GM18951 (cell line): ENCODE data around the gene HPF1.
A peak's percentile ranks its signal among the peaks of the same experiment; 100 is the strongest.
"Not testable (repeated sequence)": the region's sequence is repeated elsewhere in the genome, so short reads cannot be mapped to it uniquely, and the experiment has no call there.

ENCODE experiments used
- POLR2A ChIP-seq: IDR thresholded peaks from 4 replicates; pipeline ENCODE4 v1.6.1; 2011; ENCODE audit warnings: mild to moderate bottlenecking; ENCODE audit not compliant: insufficient read length, insufficient read depth; ENCODE audit errors: extremely low read depth
- in situ Hi-C: fragments of 300-500 bp; cut with MboI; formaldehyde crosslinking; loops from one replicate; pipeline ENCODE4 v1.12.0; 2022; ENCODE audit warnings: low sequenced_read_pairs, mixed read lengths, inconsistent platforms; ENCODE audit not compliant: unreplicated experiment

HPF1 gene

GRCh38 chr4:169757575-169758184, at the start of gene HPF1:
HPF1 (minus strand) TSS chr4:169757944; CDS start chr4:169757877, 67 bp downstream.
- in situ Hi-C loops: no loop called here
- peak; percentile 71 for TF ChIP-seq POLR2A

GRCh38 chr4:169806770-169807169, 49.0 kb upstream of the HPF1 start:
- in situ Hi-C loops: loop anchor here (25.0 kb wide), 1 partner anchor 231 kb away; the partner anchor contains the start of gene MFAP3L

- no peak for TF ChIP-seq POLR2A
- in situ Hi-C loops: loop anchor here (25.0 kb wide), 1 partner anchor 234 kb away; the partner anchor contains the start of gene MFAP3L
Observed at GRCh38 chr4:169803413-169803812, 45.7 kb upstream of the HPF1 start.

- in situ Hi-C loops: loop anchor here (25.0 kb wide), 1 partner anchor 234 kb away; the partner anchor contains the start of gene MFAP3L
- no peak for TF ChIP-seq POLR2A
Observed at GRCh38 chr4:169802873-169803272, 45.1 kb upstream of the HPF1 start.

GRCh38 chr4:169800541-169800940, 42.8 kb upstream of the HPF1 start:
- TF ChIP-seq POLR2A: no peak
- in situ Hi-C loops: loop anchor here (25.0 kb wide), 1 partner anchor 237 kb away; the partner anchor contains the start of gene MFAP3L

- in situ Hi-C loops: no loop called here
- TF ChIP-seq POLR2A: no peak
Observed at GRCh38 chr4:169799260-169799659, 41.5 kb upstream of the HPF1 start.

- in situ Hi-C loops: no loop called here
- no peak for TF ChIP-seq POLR2A
Observed at GRCh38 chr4:169795585-169795984, 37.8 kb upstream of the HPF1 start.

GRCh38 chr4:169791527-169792156, 33.9 kb upstream of the HPF1 start:
- TF ChIP-seq POLR2A: no peak
- in situ Hi-C loops: no loop called here

- in situ Hi-C loops: no loop called here
- no peak for TF ChIP-seq POLR2A
Observed at GRCh38 chr4:169791062-169791461, 33.3 kb upstream of the HPF1 start.

- in situ Hi-C loops: no loop called here
- no peak for TF ChIP-seq POLR2A
Observed at GRCh38 chr4:169774466-169775445, 17.0 kb upstream of the HPF1 start.

- no peak for TF ChIP-seq POLR2A
- in situ Hi-C loops: no loop called here
Observed at GRCh38 chr4:169773889-169774288, 16.1 kb upstream of the HPF1 start.

GRCh38 chr4:169771556-169772080, 13.9 kb upstream of the HPF1 start:
- in situ Hi-C loops: not testable (repeated sequence)

- no peak for TF ChIP-seq POLR2A
- in situ Hi-C loops: no loop called here
Observed at GRCh38 chr4:169770416-169770815, 12.7 kb upstream of the HPF1 start.

GRCh38 chr4:169768385-169768784, 10.6 kb upstream of the HPF1 start:
- in situ Hi-C loops: no loop called here
- TF ChIP-seq POLR2A: no peak
